K562 (cell line): ENCODE data around the gene EIF5. TPM values are rescaled to one million over a fixed set of nuclear protein-coding genes. Genes with fewer than 3 reads are reported as not detected.

Experiments used
- CEBPB ChIP-seq: fragments of 450-650 bp; IDR thresholded peaks from 2 replicates; pipeline ENCODE4 v1.6.1; 2016; ENCODE audit warnings: missing genetic modification characterization, missing compliant biosample characterization
- FOSL1 ChIP-seq: fragments of 200-800 bp; sonication (Bioruptor generic); conservative IDR thresholded peaks from 2 replicates; pipeline ENCODE4 v1.6.1; 2016; ENCODE audit warnings: missing genetic modification characterization, missing compliant biosample characterization
- FOXK2 ChIP-seq, 2 experiments: fragments of 450-650 bp; IDR thresholded peaks in 1 of 2; conservative IDR thresholded peaks in 1 of 2; 2 replicates each; pipeline ENCODE4 v1.6.1; 2016; ENCODE audit warnings: low read depth in 2 of 2, mild to moderate bottlenecking in 1 of 2
- MEIS2 ChIP-seq: fragments of 450-650 bp; IDR thresholded peaks from 2 replicates; pipeline ENCODE4 v1.6.1; 2014; ENCODE audit warnings: mild to moderate bottlenecking; ENCODE audit not compliant: partially characterized antibody
- PRDM10 ChIP-seq: fragments of 450-650 bp; IDR thresholded peaks from 2 replicates; pipeline ENCODE4 v1.6.1; 2018; ENCODE audit not compliant: partially characterized antibody
- RAD21 ChIP-seq, 2 experiments: fragments of 250-450 bp in 1 of 2; fragments of 450-650 bp in 1 of 2; sonication (Bioruptor Pico) in 1 of 2; formaldehyde crosslinking in 1 of 2; IDR thresholded peaks in 1 of 2; conservative IDR thresholded peaks in 1 of 2; 2 replicates each; pipeline versions ENCODE4 v1.4.0 to v1.8.0; 2020 to 2022; ENCODE audit warnings: mild to moderate bottlenecking in 2 of 2, moderate library complexity in 1 of 2
- SRSF3 ChIP-seq: fragments of 200-400 bp; formaldehyde crosslinking; IDR thresholded peaks from 2 replicates; pipeline ENCODE4 v1.6.1; 2016; ENCODE audit warnings: mild to moderate bottlenecking, low read length, moderate library complexity; ENCODE audit not compliant: insufficient read depth
- polyA plus RNA-seq, 8 experiments: library from polyadenylated mRNA; depleted of rRNA in 4 of 8; stranded (reverse) in 5 of 8; unstranded in 3 of 8; fragments of >200 nt; fragmentation: Nextera tagmentation in 2 of 8; fragmentation: Illumina TruSeq in 1 of 8; extraction: Ambion mirVana in 2 of 8; extraction: Trizol in 1 of 8; gene quantifications; 2 replicates each; pipeline versions ENCODE4 v1.2.1 to v1.2.3, GENCODE V29; 2011 to 2014; ENCODE audit warnings: inconsistent platforms in 1 of 8, missing spikeins in 1 of 8
- total RNA-seq, 7 experiments: library from RNA; depleted of rRNA in 6 of 7; stranded (reverse); fragments of >200 nt in 6 of 7; fragmentation: Illumina TruSeq in 2 of 7; extraction: Trizol in 2 of 7; gene quantifications; 2 replicates each; pipeline versions ENCODE4 v1.2.1 to v1.2.3, GENCODE V29; 2011 to 2021; ENCODE audit warnings: low replicate concordance in 1 of 7
- TF ChIP-seq, protein P1 (sequence below): fragments of 450-650 bp; conservative IDR thresholded peaks from 2 replicates; pipeline ENCODE4 v1.6.1; 2016; ENCODE audit warnings: missing genetic modification characterization, low read depth, mild to moderate bottlenecking, missing compliant biosample characterization, moderate library complexity

The EIF5 gene
- total and polyA plus RNA-seq, 9 of the 15 experiments (the other 6 are each of a cell fraction or from before 2014, with no cell fraction given) = 92.7 to 442 (median 190) TPM

DNA sequence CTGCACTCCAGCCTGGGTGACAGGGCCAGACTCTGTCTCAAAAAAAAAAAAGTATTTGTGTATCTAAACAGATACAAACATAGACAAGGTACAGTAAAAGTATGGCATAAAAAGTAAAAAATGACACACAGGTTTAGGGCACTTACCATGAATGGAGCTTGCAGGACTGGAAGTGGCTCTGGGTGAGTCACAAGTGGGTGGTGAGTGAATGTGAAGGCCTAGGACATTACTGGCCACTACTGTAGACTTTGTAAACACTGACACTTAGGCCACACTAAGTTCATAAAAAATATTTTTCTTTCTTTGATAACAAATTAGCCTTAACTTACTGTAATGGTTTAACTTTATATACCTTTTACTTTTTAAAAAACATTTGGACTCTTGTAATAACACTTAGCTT, 38.0 kb upstream of the EIF5 start (continued):
- TF ChIP-seq, protein P1, sequence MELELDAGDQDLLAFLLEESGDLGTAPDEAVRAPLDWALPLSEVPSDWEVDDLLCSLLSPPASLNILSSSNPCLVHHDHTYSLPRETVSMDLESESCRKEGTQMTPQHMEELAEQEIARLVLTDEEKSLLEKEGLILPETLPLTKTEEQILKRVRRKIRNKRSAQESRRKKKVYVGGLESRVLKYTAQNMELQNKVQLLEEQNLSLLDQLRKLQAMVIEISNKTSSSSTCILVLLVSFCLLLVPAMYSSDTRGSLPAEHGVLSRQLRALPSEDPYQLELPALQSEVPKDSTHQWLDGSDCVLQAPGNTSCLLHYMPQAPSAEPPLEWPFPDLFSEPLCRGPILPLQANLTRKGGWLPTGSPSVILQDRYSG (tag) = no peak
- peak; percentile 34 for TF ChIP-seq PRDM10
- peak; percentile 29 for TF ChIP-seq MEIS2
- 0 out of 4 replicates have a peak, but pooled peaks of 1 of the 2 experiments have one; percentile 30 for TF ChIP-seq FOXK2 (conservative IDR thresholded peaks at IDR 0.05 in 1 of 2, IDR thresholded peaks at IDR 0.05 in 1 of 2; ENCODE audit: low read depth in 2 of 2)
- no peak for TF ChIP-seq SRSF3
- peak; percentile 75 for TF ChIP-seq FOSL1 (tag)
- no peak for TF ChIP-seq RAD21 (CRISPR knock-in tag; conservative IDR thresholded peaks at IDR 0.05 in 1 of 2, IDR thresholded peaks at IDR 0.05 in 1 of 2)
- TF ChIP-seq CEBPB (tag) = no peak
